HepG2 (cell line): Measurements from ENCODE around the gene ADCK2. TPM values are rescaled to one million over a fixed set of nuclear protein-coding genes. Genes with fewer than 3 reads are reported as not detected.

ENCODE experiments used
- ARNTL ChIP-seq: sonication (generic); formaldehyde crosslinking; IDR thresholded peaks from 2 replicates; pipeline ENCODE4 v1.4.0; 2020; ENCODE audit warnings: mild to moderate bottlenecking, missing genetic modification reagents
- MED1 ChIP-seq: sonication (generic); formaldehyde crosslinking; IDR thresholded peaks from 2 replicates; pipeline ENCODE4 v1.4.0; 2020; ENCODE audit warnings: missing genetic modification reagents
- ZNF24 ChIP-seq: fragments of 450-650 bp; IDR thresholded peaks from 2 replicates; pipeline ENCODE4 v1.6.1; 2017; ENCODE audit warnings: antibody characterized with exemption, mild to moderate bottlenecking
- polyA plus RNA-seq, 8 experiments: library from polyadenylated mRNA; depleted of rRNA in 3 of 8; stranded (reverse) in 7 of 8; unstranded in 1 of 8; fragments of >200 nt; fragmentation: Illumina TruSeq in 4 of 8; extraction: Trizol in 4 of 8; gene quantifications; 2 replicates each; pipeline versions ENCODE4 v1.2.1 to v1.2.3, GENCODE V29; 2011 to 2016; ENCODE audit warnings: low read depth in 4 of 8, missing spikeins in 1 of 8, mixed read lengths in 1 of 8; ENCODE audit not compliant: insufficient read depth in 1 of 8
- total RNA-seq, 5 experiments: library from RNA; depleted of rRNA; stranded (reverse); fragments of >200 nt; fragmentation: Illumina TruSeq; extraction: Trizol; gene quantifications; 2 replicates each; pipeline ENCODE4 v1.2.3, GENCODE V29; 2016; ENCODE audit warnings: low read depth in 1 of 5
- TF ChIP-seq, protein P1 (sequence below): sonication (generic); formaldehyde crosslinking; IDR thresholded peaks from 2 replicates; pipeline ENCODE4 v1.8.1; 2022; ENCODE audit warnings: low read depth, mild to moderate bottlenecking, missing genetic modification reagents
- TF ChIP-seq, protein P2 (sequence below): IDR thresholded peaks from 2 replicates; pipeline ENCODE4 v1.6.1; 2016; ENCODE audit warnings: low read depth, borderline replicate concordance
- TF ChIP-seq, protein P3 (sequence below): sonication (generic); formaldehyde crosslinking; IDR thresholded peaks from 2 replicates; pipeline ENCODE4 v1.5.0; 2020; ENCODE audit warnings: mild to moderate bottlenecking, missing genetic modification reagents
- TF ChIP-seq, protein P4 (sequence below): sonication (generic); formaldehyde crosslinking; IDR thresholded peaks from 2 replicates; pipeline ENCODE4 v1.5.0; 2020; ENCODE audit warnings: missing genetic modification reagents, mild to moderate bottlenecking, borderline replicate concordance
- TF ChIP-seq, protein P5 (sequence below): sonication (generic); formaldehyde crosslinking; IDR thresholded peaks from 2 replicates; pipeline ENCODE4 v1.9.0; 2022; ENCODE audit warnings: missing genetic modification reagents, mild to moderate bottlenecking, borderline replicate concordance
- TF ChIP-seq, protein P6 (sequence below): sonication (generic); formaldehyde crosslinking; IDR thresholded peaks from 2 replicates; pipeline ENCODE4 v1.5.0; 2020; ENCODE audit warnings: mild to moderate bottlenecking, missing genetic modification reagents, borderline replicate concordance
- TF ChIP-seq, protein P7 (sequence below), 2 experiments: IDR thresholded peaks; 2 replicates each; pipeline ENCODE4 v1.6.1; 2011 to 2012; ENCODE audit warnings: low read length in 2 of 2, borderline replicate concordance in 1 of 2, low read depth in 1 of 2, mild to moderate bottlenecking in 1 of 2, moderate library complexity in 1 of 2
- TF ChIP-seq, protein P8 (sequence below): IDR thresholded peaks from 2 replicates; pipeline ENCODE4 v1.6.1; 2012; ENCODE audit warnings: inconsistent platforms
- TF ChIP-seq, protein P9 (sequence below): sonication (generic); formaldehyde crosslinking; IDR thresholded peaks from 2 replicates; pipeline ENCODE4 v1.4.0; 2020; ENCODE audit warnings: mild to moderate bottlenecking, missing genetic modification reagents

The ADCK2 gene
- total and polyA plus RNA-seq, 2 of the 13 experiments (the other 11 are each of a cell fraction or from before 2014, with no cell fraction given): 8.6 to 18.8 TPM

DNA sequence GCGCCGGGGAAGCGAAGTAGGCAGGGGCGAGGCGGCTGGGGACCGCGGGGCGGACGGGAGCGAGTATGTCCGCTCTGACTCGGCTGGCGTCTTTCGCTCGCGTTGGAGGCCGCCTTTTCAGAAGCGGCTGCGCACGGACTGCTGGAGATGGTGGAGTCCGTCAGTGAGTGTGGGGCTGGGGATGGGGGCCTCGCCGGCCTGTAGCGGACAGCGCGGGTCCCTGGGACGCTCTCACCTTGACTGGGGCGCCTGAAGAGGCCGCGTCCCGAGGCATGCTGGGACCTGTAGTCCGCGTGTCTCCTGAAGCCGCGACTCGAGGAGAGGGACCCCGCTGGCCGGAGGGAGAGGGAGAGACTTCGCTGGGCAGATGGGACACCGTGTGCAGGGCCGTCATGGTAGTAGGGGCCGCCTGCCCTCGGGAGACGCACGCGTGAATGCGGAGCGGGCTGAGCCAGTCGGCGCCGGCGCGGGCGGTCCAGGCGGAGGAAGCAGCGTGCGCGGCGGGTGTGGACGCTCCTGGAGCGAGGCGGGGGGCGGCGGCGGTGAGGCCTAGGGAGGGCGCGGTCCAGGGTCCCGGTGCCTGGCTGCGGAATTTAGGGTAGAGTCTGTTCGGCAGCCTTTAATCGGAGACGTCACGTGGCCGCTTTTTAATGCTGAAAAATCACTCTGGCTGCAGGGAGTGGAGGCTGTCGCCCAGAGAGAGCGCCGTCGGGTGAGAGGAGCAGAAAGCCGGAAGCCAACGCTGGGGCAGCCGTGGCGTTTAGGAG lies 24.1 kb downstream of the ADCK2 start, which contains the start of gene NDUFB2 (continued):
- TF ChIP-seq, protein P1, sequence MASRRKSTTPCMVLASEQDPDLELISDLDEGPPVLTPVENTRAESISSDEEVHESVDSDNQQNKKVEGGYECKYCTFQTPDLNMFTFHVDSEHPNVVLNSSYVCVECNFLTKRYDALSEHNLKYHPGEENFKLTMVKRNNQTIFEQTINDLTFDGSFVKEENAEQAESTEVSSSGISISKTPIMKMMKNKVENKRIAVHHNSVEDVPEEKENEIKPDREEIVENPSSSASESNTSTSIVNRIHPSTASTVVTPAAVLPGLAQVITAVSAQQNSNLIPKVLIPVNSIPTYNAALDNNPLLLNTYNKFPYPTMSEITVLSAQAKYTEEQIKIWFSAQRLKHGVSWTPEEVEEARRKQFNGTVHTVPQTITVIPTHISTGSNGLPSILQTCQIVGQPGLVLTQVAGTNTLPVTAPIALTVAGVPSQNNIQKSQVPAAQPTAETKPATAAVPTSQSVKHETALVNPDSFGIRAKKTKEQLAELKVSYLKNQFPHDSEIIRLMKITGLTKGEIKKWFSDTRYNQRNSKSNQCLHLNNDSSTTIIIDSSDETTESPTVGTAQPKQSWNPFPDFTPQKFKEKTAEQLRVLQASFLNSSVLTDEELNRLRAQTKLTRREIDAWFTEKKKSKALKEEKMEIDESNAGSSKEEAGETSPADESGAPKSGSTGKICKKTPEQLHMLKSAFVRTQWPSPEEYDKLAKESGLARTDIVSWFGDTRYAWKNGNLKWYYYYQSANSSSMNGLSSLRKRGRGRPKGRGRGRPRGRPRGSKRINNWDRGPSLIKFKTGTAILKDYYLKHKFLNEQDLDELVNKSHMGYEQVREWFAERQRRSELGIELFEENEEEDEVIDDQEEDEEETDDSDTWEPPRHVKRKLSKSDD (CRISPR knock-in tag): peak; percentile 60; the same call in 1 of the 2 replicates
- TF ChIP-seq, protein P2, sequence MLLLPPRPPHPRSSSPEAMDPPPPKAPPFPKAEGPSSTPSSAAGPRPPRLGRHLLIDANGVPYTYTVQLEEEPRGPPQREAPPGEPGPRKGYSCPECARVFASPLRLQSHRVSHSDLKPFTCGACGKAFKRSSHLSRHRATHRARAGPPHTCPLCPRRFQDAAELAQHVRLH: no peak; the same call in 1 of the 2 replicates
- TF ChIP-seq, protein P3, sequence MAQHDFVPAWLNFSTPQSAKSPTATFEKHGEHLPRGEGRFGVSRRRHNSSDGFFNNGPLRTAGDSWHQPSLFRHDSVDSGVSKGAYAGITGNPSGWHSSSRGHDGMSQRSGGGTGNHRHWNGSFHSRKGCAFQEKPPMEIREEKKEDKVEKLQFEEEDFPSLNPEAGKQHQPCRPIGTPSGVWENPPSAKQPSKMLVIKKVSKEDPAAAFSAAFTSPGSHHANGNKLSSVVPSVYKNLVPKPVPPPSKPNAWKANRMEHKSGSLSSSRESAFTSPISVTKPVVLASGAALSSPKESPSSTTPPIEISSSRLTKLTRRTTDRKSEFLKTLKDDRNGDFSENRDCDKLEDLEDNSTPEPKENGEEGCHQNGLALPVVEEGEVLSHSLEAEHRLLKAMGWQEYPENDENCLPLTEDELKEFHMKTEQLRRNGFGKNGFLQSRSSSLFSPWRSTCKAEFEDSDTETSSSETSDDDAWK (CRISPR knock-in tag): no peak
- TF ChIP-seq, protein P4, sequence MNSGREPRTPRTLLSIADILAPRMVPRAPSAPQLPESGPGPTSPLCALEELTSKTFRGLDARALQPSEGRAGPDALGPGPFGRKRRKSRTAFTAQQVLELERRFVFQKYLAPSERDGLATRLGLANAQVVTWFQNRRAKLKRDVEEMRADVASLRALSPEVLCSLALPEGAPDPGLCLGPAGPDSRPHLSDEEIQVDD (CRISPR knock-in tag): peak; percentile 13; the same call in 1 of the 2 replicates
- TF ChIP-seq MED1 (CRISPR knock-in tag): peak; percentile 63
- TF ChIP-seq, protein P5, sequence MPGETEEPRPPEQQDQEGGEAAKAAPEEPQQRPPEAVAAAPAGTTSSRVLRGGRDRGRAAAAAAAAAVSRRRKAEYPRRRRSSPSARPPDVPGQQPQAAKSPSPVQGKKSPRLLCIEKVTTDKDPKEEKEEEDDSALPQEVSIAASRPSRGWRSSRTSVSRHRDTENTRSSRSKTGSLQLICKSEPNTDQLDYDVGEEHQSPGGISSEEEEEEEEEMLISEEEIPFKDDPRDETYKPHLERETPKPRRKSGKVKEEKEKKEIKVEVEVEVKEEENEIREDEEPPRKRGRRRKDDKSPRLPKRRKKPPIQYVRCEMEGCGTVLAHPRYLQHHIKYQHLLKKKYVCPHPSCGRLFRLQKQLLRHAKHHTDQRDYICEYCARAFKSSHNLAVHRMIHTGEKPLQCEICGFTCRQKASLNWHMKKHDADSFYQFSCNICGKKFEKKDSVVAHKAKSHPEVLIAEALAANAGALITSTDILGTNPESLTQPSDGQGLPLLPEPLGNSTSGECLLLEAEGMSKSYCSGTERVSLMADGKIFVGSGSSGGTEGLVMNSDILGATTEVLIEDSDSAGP (CRISPR knock-in tag): peak; percentile 92
- TF ChIP-seq, protein P6, sequence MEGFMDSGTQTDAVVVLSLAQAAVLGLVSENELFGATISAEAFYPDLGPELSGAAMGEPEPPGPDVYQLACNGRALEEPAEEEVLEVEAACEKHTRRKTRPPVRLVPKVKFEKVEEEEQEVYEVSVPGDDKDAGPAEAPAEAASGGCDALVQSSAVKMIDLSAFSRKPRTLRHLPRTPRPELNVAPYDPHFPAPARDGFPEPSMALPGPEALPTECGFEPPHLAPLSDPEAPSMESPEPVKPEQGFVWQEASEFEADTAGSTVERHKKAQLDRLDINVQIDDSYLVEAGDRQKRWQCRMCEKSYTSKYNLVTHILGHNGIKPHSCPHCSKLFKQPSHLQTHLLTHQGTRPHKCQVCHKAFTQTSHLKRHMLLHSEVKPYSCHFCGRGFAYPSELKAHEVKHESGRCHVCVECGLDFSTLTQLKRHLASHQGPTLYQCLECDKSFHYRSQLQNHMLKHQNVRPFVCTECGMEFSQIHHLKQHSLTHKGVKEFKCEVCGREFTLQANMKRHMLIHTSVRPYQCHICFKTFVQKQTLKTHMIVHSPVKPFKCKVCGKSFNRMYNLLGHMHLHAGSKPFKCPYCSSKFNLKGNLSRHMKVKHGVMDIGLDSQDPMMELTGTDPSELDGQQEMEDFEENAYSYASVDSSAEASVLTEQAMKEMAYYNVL: no peak
- no peak for TF ChIP-seq ZNF24
- peak; percentile 68 for TF ChIP-seq ARNTL (CRISPR knock-in tag)
- TF ChIP-seq, protein P7, sequence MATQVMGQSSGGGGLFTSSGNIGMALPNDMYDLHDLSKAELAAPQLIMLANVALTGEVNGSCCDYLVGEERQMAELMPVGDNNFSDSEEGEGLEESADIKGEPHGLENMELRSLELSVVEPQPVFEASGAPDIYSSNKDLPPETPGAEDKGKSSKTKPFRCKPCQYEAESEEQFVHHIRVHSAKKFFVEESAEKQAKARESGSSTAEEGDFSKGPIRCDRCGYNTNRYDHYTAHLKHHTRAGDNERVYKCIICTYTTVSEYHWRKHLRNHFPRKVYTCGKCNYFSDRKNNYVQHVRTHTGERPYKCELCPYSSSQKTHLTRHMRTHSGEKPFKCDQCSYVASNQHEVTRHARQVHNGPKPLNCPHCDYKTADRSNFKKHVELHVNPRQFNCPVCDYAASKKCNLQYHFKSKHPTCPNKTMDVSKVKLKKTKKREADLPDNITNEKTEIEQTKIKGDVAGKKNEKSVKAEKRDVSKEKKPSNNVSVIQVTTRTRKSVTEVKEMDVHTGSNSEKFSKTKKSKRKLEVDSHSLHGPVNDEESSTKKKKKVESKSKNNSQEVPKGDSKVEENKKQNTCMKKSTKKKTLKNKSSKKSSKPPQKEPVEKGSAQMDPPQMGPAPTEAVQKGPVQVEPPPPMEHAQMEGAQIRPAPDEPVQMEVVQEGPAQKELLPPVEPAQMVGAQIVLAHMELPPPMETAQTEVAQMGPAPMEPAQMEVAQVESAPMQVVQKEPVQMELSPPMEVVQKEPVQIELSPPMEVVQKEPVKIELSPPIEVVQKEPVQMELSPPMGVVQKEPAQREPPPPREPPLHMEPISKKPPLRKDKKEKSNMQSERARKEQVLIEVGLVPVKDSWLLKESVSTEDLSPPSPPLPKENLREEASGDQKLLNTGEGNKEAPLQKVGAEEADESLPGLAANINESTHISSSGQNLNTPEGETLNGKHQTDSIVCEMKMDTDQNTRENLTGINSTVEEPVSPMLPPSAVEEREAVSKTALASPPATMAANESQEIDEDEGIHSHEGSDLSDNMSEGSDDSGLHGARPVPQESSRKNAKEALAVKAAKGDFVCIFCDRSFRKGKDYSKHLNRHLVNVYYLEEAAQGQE (IDR thresholded peaks at IDR 0.05; ENCODE audit: borderline replicate concordance in 1 of 2, low read depth in 1 of 2, low read length in 2 of 2): no peak
- TF ChIP-seq, protein P8, sequence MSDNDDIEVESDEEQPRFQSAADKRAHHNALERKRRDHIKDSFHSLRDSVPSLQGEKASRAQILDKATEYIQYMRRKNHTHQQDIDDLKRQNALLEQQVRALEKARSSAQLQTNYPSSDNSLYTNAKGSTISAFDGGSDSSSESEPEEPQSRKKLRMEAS: peak; percentile 92
- TF ChIP-seq, protein P9, sequence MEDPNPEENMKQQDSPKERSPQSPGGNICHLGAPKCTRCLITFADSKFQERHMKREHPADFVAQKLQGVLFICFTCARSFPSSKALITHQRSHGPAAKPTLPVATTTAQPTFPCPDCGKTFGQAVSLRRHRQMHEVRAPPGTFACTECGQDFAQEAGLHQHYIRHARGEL (CRISPR knock-in tag): no peak
